ENCODE measurements around the gene LONRF2. TPM values are rescaled to one million over a fixed set of nuclear protein-coding genes. Genes with fewer than 3 reads are reported as not detected.

LONRF2 gene
- polyA plus RNA-seq, 1 donor (not counting 4 experiments of a cell fraction or from before 2014, with no cell fraction given), result not detected

GRCh38 chr2:100256416-100256815 lies 65.9 kb downstream of the LONRF2 start:
- H4K20me1 ChIP-seq (ENCODE audit: control insufficient read depth, extremely low read depth, insufficient read depth, low read length), result no peaks in the 10 kb centered on the region
- DNase-seq (ENCODE audit: low read depth, low spot score), result no peak
- TF ChIP-seq EZH2 (IDR thresholded peaks at IDR 0.05; ENCODE audit: low read length), result no peak
- TF ChIP-seq CTCF (optimal IDR thresholded peaks at IDR 0.05 in 1 of 3, IDR thresholded peaks at IDR 0.05 in 1 of 3, conservative IDR thresholded peaks at IDR 0.05 in 1 of 3; ENCODE audit: extremely low read depth in 1 of 3, insufficient read depth in 2 of 3, low read length in 3 of 3), result no peak
- H3K9me1 ChIP-seq (ENCODE audit: control insufficient read depth, extremely low read depth, insufficient read depth, low read length), result no peaks in the 10 kb centered on the region
- dilution Hi-C loops (cut with MboI; ENCODE audit: extremely low pct_ligation_motif_present, low sequenced_read_pairs), result no loop called here
- no peaks in the 10 kb centered on the region for H3K79me2 ChIP-seq (ENCODE audit: control insufficient read depth, insufficient read depth, low read length)
- H3K4me3 ChIP-seq (ENCODE audit: control insufficient read depth in 2 of 3, extremely low read depth in 1 of 3, insufficient read depth in 2 of 3, low read depth in 1 of 3, low read length in 3 of 3), result no peak overlapping the region
- no peak overlapping the region for H3K9ac ChIP-seq (ENCODE audit: control insufficient read depth, extremely low read depth, insufficient read depth, low read length)
- H3K4me1 ChIP-seq (ENCODE audit: control insufficient read depth, extremely low read depth, insufficient read depth, low read length), result no peaks in the 10 kb centered on the region
- H2AFZ ChIP-seq (ENCODE audit: control insufficient read depth, low read length), result no peak overlapping the region
- no peaks in the 10 kb centered on the region for H3K36me3 ChIP-seq (ENCODE audit: control insufficient read depth in 2 of 2, extremely low read depth in 1 of 2, insufficient read depth in 2 of 2, low read length in 2 of 2)
- no peaks in the 10 kb centered on the region for H3K27me3 ChIP-seq (ENCODE audit: control insufficient read depth, extremely low read depth, insufficient read depth, low read length)
- no peak for FAIRE-seq
- no peak overlapping the region for H3K27ac ChIP-seq (ENCODE audit: control insufficient read depth, insufficient read depth, low read length)
- H3K9me3 ChIP-seq (ENCODE audit: control insufficient read depth, low read depth, low read length), result no peaks in the 10 kb centered on the region
- H3K4me2 ChIP-seq (ENCODE audit: control insufficient read depth, extremely low read depth, insufficient read depth, low read depth, low read length), result no peak overlapping the region

- dilution Hi-C loops (cut with MboI; ENCODE audit: extremely low pct_ligation_motif_present, low sequenced_read_pairs), result no loop called here
- Histone ChIP-seq H3K9me3 (ENCODE audit: control insufficient read depth, low read depth, low read length) (no peaks in the 10 kb centered on the region), H3K27ac (ENCODE audit: control insufficient read depth, insufficient read depth, low read length) (no peak overlapping the region), H2AFZ (ENCODE audit: control insufficient read depth, low read length) (no peak overlapping the region), H3K4me3 (ENCODE audit: control insufficient read depth in 2 of 3, extremely low read depth in 1 of 3, insufficient read depth in 2 of 3, low read depth in 1 of 3, low read length in 3 of 3) (no peak overlapping the region), H3K79me2 (ENCODE audit: control insufficient read depth, insufficient read depth, low read length) (no peaks in the 10 kb centered on the region), H3K9ac (ENCODE audit: control insufficient read depth, extremely low read depth, insufficient read depth, low read length) (no peak overlapping the region), H3K4me1 (ENCODE audit: control insufficient read depth, extremely low read depth, insufficient read depth, low read length) (no peaks in the 10 kb centered on the region), H3K36me3 (ENCODE audit: control insufficient read depth in 2 of 2, extremely low read depth in 1 of 2, insufficient read depth in 2 of 2, low read length in 2 of 2) (no peaks in the 10 kb centered on the region), H4K20me1 (ENCODE audit: control insufficient read depth, extremely low read depth, insufficient read depth, low read length) (no peaks in the 10 kb centered on the region), H3K27me3 (ENCODE audit: control insufficient read depth, extremely low read depth, insufficient read depth, low read length) (no peaks in the 10 kb centered on the region), H3K9me1 (ENCODE audit: control insufficient read depth, extremely low read depth, insufficient read depth, low read length) (no peaks in the 10 kb centered on the region), H3K4me2 (ENCODE audit: control insufficient read depth, extremely low read depth, insufficient read depth, low read depth, low read length) (no peak overlapping the region)
- no peak for TF ChIP-seq CTCF (optimal IDR thresholded peaks at IDR 0.05 in 1 of 3, IDR thresholded peaks at IDR 0.05 in 1 of 3, conservative IDR thresholded peaks at IDR 0.05 in 1 of 3; ENCODE audit: extremely low read depth in 1 of 3, insufficient read depth in 2 of 3, low read length in 3 of 3)
- no peak for TF ChIP-seq EZH2 (IDR thresholded peaks at IDR 0.05; ENCODE audit: low read length)
- FAIRE-seq, result no peak
- no peak for DNase-seq (ENCODE audit: low read depth, low spot score)
Observed at GRCh38 chr2:100254646-100255210, 67.6 kb downstream of the LONRF2 start.

Measured in keratinocyte (primary cell).